A549 (cell line): ENCODE data around the gene GNL1.

Experiments
- BHLHE40 ChIP-seq: IDR thresholded peaks from 2 replicates; pipeline ENCODE4 v1.6.1; 2012; ENCODE audit warnings: low read depth, low read length, inconsistent platforms
- CBX2 ChIP-seq: fragments of 200-600 bp; sonication (generic); IDR thresholded peaks from 2 replicates; pipeline ENCODE4 v1.6.1; 2016; ENCODE audit warnings: low read depth, mild to moderate bottlenecking, borderline replicate concordance
- CEBPB ChIP-seq, 2 experiments: fragments of >200 bp in 1 of 2; sonication (Bioruptor Twin) in 1 of 2; formaldehyde crosslinking in 1 of 2; IDR thresholded peaks; 2 replicates each; pipeline ENCODE4 v1.6.1; 2012 to 2016
- CTCF ChIP-seq: fragments of >200 bp; sonication (Bioruptor Twin); formaldehyde crosslinking; IDR thresholded peaks from 3 replicates; pipeline ENCODE4 v1.5.1; 2016
- EP300 ChIP-seq, 2 experiments: fragments of >200 bp; sonication (Bioruptor Twin); formaldehyde crosslinking; IDR thresholded peaks; 2 replicates in 1 of 2; 3 replicates in 1 of 2; pipeline ENCODE4 v1.6.1; 2016 to 2017
- ESRRA ChIP-seq: fragments of 150-350 bp; IDR thresholded peaks from 2 replicates; pipeline ENCODE4 v1.6.1; 2014; ENCODE audit warnings: mild to moderate bottlenecking, low read length, borderline replicate concordance
- JUN ChIP-seq, 2 experiments: fragments of >200 bp; sonication (Bioruptor Twin); formaldehyde crosslinking; IDR thresholded peaks; 2 replicates in 1 of 2; 3 replicates in 1 of 2; pipeline ENCODE4 v1.6.1; 2016 to 2017
- POLR2A ChIP-seq: IDR thresholded peaks from 2 replicates; pipeline ENCODE4 v1.6.1; 2012; ENCODE audit warnings: mild to moderate bottlenecking, low read length
- RCOR1 ChIP-seq: fragments of 150-350 bp; IDR thresholded peaks from 2 replicates; pipeline ENCODE4 v1.6.1; 2014; ENCODE audit warnings: antibody characterized with exemption, low read length, low read depth
- REST ChIP-seq: fragments of 200-600 bp; sonication (generic); IDR thresholded peaks from 2 replicates; pipeline ENCODE4 v1.6.1; 2016; ENCODE audit warnings: antibody characterized with exemption, mild to moderate bottlenecking, moderate library complexity

GRCh38 chr6:30491991-30492952 lies 64.0 kb downstream of the GNL1 start:
- no peak for TF ChIP-seq CTCF
- TF ChIP-seq JUN (IDR thresholded peaks at IDR 0.05), result no peak
- TF ChIP-seq ESRRA, result no peak
- TF ChIP-seq EP300 (IDR thresholded peaks at IDR 0.05), result no peak
- no peak for TF ChIP-seq RCOR1
- no peak for TF ChIP-seq REST
- no peak for TF ChIP-seq CBX2
- TF ChIP-seq POLR2A, result no peak
- no peak for TF ChIP-seq BHLHE40
- TF ChIP-seq CEBPB (IDR thresholded peaks at IDR 0.05), result no peak
